ENCODE data around the gene CDH8. TPM values are rescaled to one million over a fixed set of nuclear protein-coding genes. Genes with fewer than 3 reads are reported as not detected.

The CDH8 gene
- total RNA-seq, 1 donor from 2014 or later, result 0.98 TPM

DNA sequence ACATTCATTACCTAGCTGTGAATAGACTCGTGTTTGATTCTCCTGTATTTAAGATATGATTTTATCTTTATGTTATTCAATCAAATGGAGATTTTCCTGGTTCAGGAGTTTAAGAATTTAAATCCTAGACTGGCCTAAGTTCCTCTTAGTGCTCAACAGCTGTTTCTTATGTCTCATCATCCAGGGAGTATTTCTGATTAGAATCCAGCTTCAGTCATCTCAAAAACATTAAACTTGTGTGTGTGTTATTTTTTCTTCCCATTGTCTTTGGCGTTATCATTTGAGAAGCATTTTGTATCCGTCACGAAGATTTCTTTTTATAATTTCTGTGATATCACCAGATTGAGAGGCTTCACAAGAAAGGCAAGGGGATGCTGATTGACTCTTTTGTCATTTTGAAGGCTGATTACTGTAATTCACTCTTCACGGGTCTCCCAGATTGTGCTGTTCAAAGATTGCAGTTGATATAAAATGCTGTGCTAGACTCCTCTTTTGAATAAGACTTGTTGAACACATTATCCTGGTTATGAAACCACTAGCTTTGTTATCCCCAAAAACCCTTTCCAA, 204.8 kb downstream of the CDH8 start:
- DNase-seq (ENCODE audit: extremely low spot score in 2 of 2), result no peak
- intact Hi-C loops (cut with DNase I), result no loop called here

GRCh38 chr16:61829631-61830030, 206.6 kb downstream of the CDH8 start:
- no peaks in the 10 kb centered on the region for H3K9me3 ChIP-seq
- TF ChIP-seq POLR2AphosphoS5 (IDR thresholded peaks at IDR 0.05; ENCODE audit: insufficient read depth in 1 of 2, low read depth in 1 of 2), result no peak
- TF ChIP-seq POLR2A (IDR thresholded peaks at IDR 0.05), result no peak
- TF ChIP-seq CTCF (IDR thresholded peaks at IDR 0.05), result no peak

More for the DNA sequence above, 204.8 kb downstream of the CDH8 start:
- H3K36me3 ChIP-seq, result no peaks in the 10 kb centered on the region
- no peaks in the 10 kb centered on the region for H3K9me3 ChIP-seq
- H3K4me3 ChIP-seq, result no peak overlapping the region
- no peaks in the 10 kb centered on the region for H3K4me1 ChIP-seq
- no peaks in the 10 kb centered on the region for H3K27me3 ChIP-seq
- TF ChIP-seq POLR2AphosphoS5 (IDR thresholded peaks at IDR 0.05; ENCODE audit: insufficient read depth in 1 of 2, low read depth in 1 of 2), result no peak
- TF ChIP-seq POLR2A (IDR thresholded peaks at IDR 0.05), result no peak
- no peak for TF ChIP-seq CTCF (IDR thresholded peaks at IDR 0.05)
- H3K27ac ChIP-seq, result no peak overlapping the region

GRCh38 chr16:61823326-61823725, 212.9 kb downstream of the CDH8 start:
- Histone ChIP-seq H3K4me1 (no peaks in the 10 kb centered on the region), H3K4me3 (no peak overlapping the region), H3K27ac (no peak overlapping the region), H3K27me3 (no peaks in the 10 kb centered on the region), H3K9me3 (no peaks in the 10 kb centered on the region), H3K36me3 (no peaks in the 10 kb centered on the region)
- DNase-seq (ENCODE audit: extremely low spot score in 2 of 2), result no peak
- intact Hi-C loops (cut with DNase I), result no loop called here
- TF ChIP-seq CTCF (IDR thresholded peaks at IDR 0.05) (no peak), POLR2A (IDR thresholded peaks at IDR 0.05) (no peak), POLR2AphosphoS5 (IDR thresholded peaks at IDR 0.05; ENCODE audit: insufficient read depth in 1 of 2, low read depth in 1 of 2) (no peak)

More at GRCh38 chr16:61829631-61830030, 206.6 kb downstream of the CDH8 start:
- Histone ChIP-seq H3K4me1 (no peaks in the 10 kb centered on the region), H3K36me3 (no peaks in the 10 kb centered on the region), H3K27me3 (no peaks in the 10 kb centered on the region), H3K27ac (no peak overlapping the region), H3K4me3 (no peak overlapping the region)
- intact Hi-C loops (cut with DNase I), result no loop called here
- DNase-seq (ENCODE audit: extremely low spot score in 2 of 2), result no peak

- H3K27ac ChIP-seq, result no peak overlapping the region
- TF ChIP-seq CTCF (IDR thresholded peaks at IDR 0.05), result no peak
- no peak for TF ChIP-seq POLR2AphosphoS5 (IDR thresholded peaks at IDR 0.05; ENCODE audit: insufficient read depth in 1 of 2, low read depth in 1 of 2)
- TF ChIP-seq POLR2A (IDR thresholded peaks at IDR 0.05), result no peak
These were observed 215.4 kb downstream of the CDH8 start for GRCh38 chr16:61820820-61821219.

GRCh38 chr16:61820398-61820797, 215.8 kb downstream of the CDH8 start:
- no peaks in the 10 kb centered on the region for H3K9me3 ChIP-seq
- H3K4me1 ChIP-seq, result no peaks in the 10 kb centered on the region
- no peak overlapping the region for H3K27ac ChIP-seq
- TF ChIP-seq CTCF (IDR thresholded peaks at IDR 0.05), result no peak
- TF ChIP-seq POLR2AphosphoS5 (IDR thresholded peaks at IDR 0.05; ENCODE audit: insufficient read depth in 1 of 2, low read depth in 1 of 2), result no peak
- TF ChIP-seq POLR2A (IDR thresholded peaks at IDR 0.05), result no peak
- no peaks in the 10 kb centered on the region for H3K27me3 ChIP-seq
- no peak for DNase-seq (ENCODE audit: extremely low spot score in 2 of 2)
- no peak overlapping the region for H3K4me3 ChIP-seq
- no peaks in the 10 kb centered on the region for H3K36me3 ChIP-seq
- intact Hi-C loops (cut with DNase I), result no loop called here

More at GRCh38 chr16:61820820-61821219, 215.4 kb downstream of the CDH8 start:
- no peaks in the 10 kb centered on the region for H3K4me1 ChIP-seq
- intact Hi-C loops (cut with DNase I), result no loop called here
- no peaks in the 10 kb centered on the region for H3K27me3 ChIP-seq
- no peak for DNase-seq (ENCODE audit: extremely low spot score in 2 of 2)
- H3K36me3 ChIP-seq, result no peaks in the 10 kb centered on the region
- H3K4me3 ChIP-seq, result no peak overlapping the region
- no peaks in the 10 kb centered on the region for H3K9me3 ChIP-seq

All from vagina (tissue), 2 donors.